ENCODE results near the gene TMEM217. TPM values are rescaled to one million over a fixed set of nuclear protein-coding genes. Genes with fewer than 3 reads are reported as not detected.
"Not testable (repeated sequence)": the region's sequence is repeated elsewhere in the genome, so short reads cannot be mapped to it uniquely, and the experiment has no call there.

The TMEM217 gene
- total RNA-seq, 1 donor from 2014 or later, result not detected

- no peaks in the 10 kb centered on the region for H3K27me3 ChIP-seq
- no peak for DNase-seq (ENCODE audit: extremely low spot score in 2 of 2)
- H3K36me3 ChIP-seq, result no peaks in the 10 kb centered on the region
- no peak overlapping the region for H3K27ac ChIP-seq
- no peaks in the 10 kb centered on the region for H3K9me3 ChIP-seq
- TF ChIP-seq POLR2A (IDR thresholded peaks at IDR 0.05), result no peak
- no peak for TF ChIP-seq POLR2AphosphoS5 (IDR thresholded peaks at IDR 0.05; ENCODE audit: insufficient read depth in 1 of 2, low read depth in 1 of 2)
- no peak for TF ChIP-seq CTCF (IDR thresholded peaks at IDR 0.05)
- no peaks in the 10 kb centered on the region for H3K4me1 ChIP-seq
- intact Hi-C loops (cut with DNase I), result no loop called here
- no peak overlapping the region for H3K4me3 ChIP-seq
Measured at GRCh38 chr6:37201726-37202125, 56.2 kb downstream of the TMEM217 start.

GRCh38 chr6:37200085-37200484 is 57.9 kb downstream of the TMEM217 start:
- no peak overlapping the region for H3K4me3 ChIP-seq
- H3K27ac ChIP-seq, result no peak overlapping the region
- intact Hi-C loops (cut with DNase I), result no loop called here
- H3K36me3 ChIP-seq, result no peaks in the 10 kb centered on the region
- H3K9me3 ChIP-seq, result no peaks in the 10 kb centered on the region
- no peak for DNase-seq (ENCODE audit: extremely low spot score in 2 of 2)
- H3K4me1 ChIP-seq, result no peaks in the 10 kb centered on the region
- H3K27me3 ChIP-seq, result no peaks in the 10 kb centered on the region
- TF ChIP-seq CTCF (IDR thresholded peaks at IDR 0.05) (no peak), POLR2AphosphoS5 (IDR thresholded peaks at IDR 0.05; ENCODE audit: insufficient read depth in 1 of 2, low read depth in 1 of 2) (no peak), POLR2A (IDR thresholded peaks at IDR 0.05) (no peak)

- H3K4me3 ChIP-seq; H3K27me3 ChIP-seq; H3K9me3 ChIP-seq; H3K4me1 ChIP-seq; intact Hi-C loops (cut with DNase I); H3K36me3 ChIP-seq; H3K27ac ChIP-seq; DNase-seq (ENCODE audit: extremely low spot score in 2 of 2): not testable (repeated sequence)
Measured at GRCh38 chr6:37196451-37196850, 61.5 kb downstream of the TMEM217 start.

- DNase-seq (ENCODE audit: extremely low spot score in 2 of 2); H3K9me3 ChIP-seq; H3K36me3 ChIP-seq; H3K4me3 ChIP-seq; intact Hi-C loops (cut with DNase I); H3K27me3 ChIP-seq; H3K27ac ChIP-seq; H3K4me1 ChIP-seq: not testable (repeated sequence)
Measured at GRCh38 chr6:37194886-37195285, 63.1 kb downstream of the TMEM217 start.

- peaks cover 5% of the 10 kb centered on the region for H3K4me1 ChIP-seq
- no peaks in the 10 kb centered on the region for H3K9me3 ChIP-seq
- no peak for TF ChIP-seq CTCF (IDR thresholded peaks at IDR 0.05)
- TF ChIP-seq POLR2AphosphoS5 (IDR thresholded peaks at IDR 0.05; ENCODE audit: insufficient read depth in 1 of 2, low read depth in 1 of 2), result no peak
- no peaks in the 10 kb centered on the region for H3K27me3 ChIP-seq
- DNase-seq (ENCODE audit: extremely low spot score in 2 of 2), result no peak
- intact Hi-C loops (cut with DNase I), result no loop called here
- no peak overlapping the region for H3K4me3 ChIP-seq
- H3K36me3 ChIP-seq, result no peaks in the 10 kb centered on the region
- peak overlapping the region; percentile 33 for H3K27ac ChIP-seq
Measured at GRCh38 chr6:37192666-37193065, 65.3 kb downstream of the TMEM217 start.

- no peaks in the 10 kb centered on the region for H3K36me3 ChIP-seq
- H3K4me1 ChIP-seq, result peaks cover 5% of the 10 kb centered on the region
- H3K27me3 ChIP-seq, result no peaks in the 10 kb centered on the region
- intact Hi-C loops (cut with DNase I), result no loop called here
- no peak overlapping the region for H3K27ac ChIP-seq
- H3K4me3 ChIP-seq, result no peak overlapping the region
- no peak for DNase-seq (ENCODE audit: extremely low spot score in 2 of 2)
- H3K9me3 ChIP-seq, result no peaks in the 10 kb centered on the region
- no peak for TF ChIP-seq CTCF (IDR thresholded peaks at IDR 0.05)
- TF ChIP-seq POLR2A (IDR thresholded peaks at IDR 0.05), result no peak
- no peak for TF ChIP-seq POLR2AphosphoS5 (IDR thresholded peaks at IDR 0.05; ENCODE audit: insufficient read depth in 1 of 2, low read depth in 1 of 2)
Measured at GRCh38 chr6:37190159-37190535, 67.8 kb downstream of the TMEM217 start.
